SK-N-SH treated with all-trans-retinoic acid at 6 μM for 48 hours (cell line): ENCODE data around the gene DAB1.

Experiments
- ATAC-seq: fragments of 200-7000 bp; cut with Tn5 transposase; 3 replicates; pipeline ENCODE4 v1.9.1; 2020; ENCODE audit warnings: mild to moderate bottlenecking, moderate library complexity
- CSDC2 ChIP-seq: fragments of 250-450 bp; sonication (Bioruptor Pico); IDR thresholded peaks from 2 replicates; pipeline ENCODE4 v1.5.0; 2020; ENCODE audit warnings: mild to moderate bottlenecking, moderate library complexity
- ESRRG ChIP-seq: fragments of 250-450 bp; sonication (Bioruptor Pico); IDR thresholded peaks from 2 replicates; pipeline ENCODE4 v1.6.1; 2021; ENCODE audit warnings: mild to moderate bottlenecking
- ISL1 ChIP-seq: fragments of 250-450 bp; sonication (Bioruptor Pico); IDR thresholded peaks from 2 replicates; pipeline ENCODE4 v2.1.2; 2022; ENCODE audit warnings: mild to moderate bottlenecking, moderate library complexity
- OSR1 ChIP-seq: fragments of 250-450 bp; sonication (Bioruptor Pico); IDR thresholded peaks from 2 replicates; pipeline ENCODE4 v1.8.0; 2022; ENCODE audit warnings: moderate library complexity, mild to moderate bottlenecking, inconsistent platforms
- PPARA ChIP-seq: fragments of 250-450 bp; sonication (Bioruptor Pico); IDR thresholded peaks from 2 replicates; pipeline ENCODE4 v1.5.0; 2020; ENCODE audit warnings: mild to moderate bottlenecking, borderline replicate concordance
- SNAI2 ChIP-seq: fragments of 250-450 bp; sonication (Bioruptor Pico); IDR thresholded peaks from 2 replicates; pipeline ENCODE4 v1.5.0; 2020; ENCODE audit warnings: mild to moderate bottlenecking, moderate library complexity
- TCF4 ChIP-seq: fragments of 250-450 bp; sonication (Bioruptor Pico); IDR thresholded peaks from 2 replicates; pipeline ENCODE4 v1.8.0; 2021; ENCODE audit warnings: mild to moderate bottlenecking, moderate library complexity, borderline replicate concordance
- ZC3H10 ChIP-seq: fragments of 250-450 bp; sonication (Bioruptor Pico); IDR thresholded peaks from 2 replicates; pipeline ENCODE4 v1.5.1; 2021; ENCODE audit warnings: mild to moderate bottlenecking, moderate library complexity
- ZFP3 ChIP-seq: fragments of 250-450 bp; sonication (Bioruptor Pico); IDR thresholded peaks from 2 replicates; pipeline ENCODE4 v1.5.0; 2020; ENCODE audit warnings: mild to moderate bottlenecking, moderate library complexity
- ZNF565 ChIP-seq: fragments of 450-650 bp; formaldehyde crosslinking; conservative IDR thresholded peaks from 2 replicates; pipeline ENCODE4 v1.5.0; 2020; ENCODE audit warnings: low read depth, mild to moderate bottlenecking, moderate library complexity
- ZNF70 ChIP-seq: fragments of 450-650 bp; formaldehyde crosslinking; IDR thresholded peaks from 2 replicates; pipeline ENCODE4 v1.5.0; 2020; ENCODE audit warnings: mild to moderate bottlenecking, moderate library complexity
- ZNF8 ChIP-seq: fragments of 450-650 bp; formaldehyde crosslinking; IDR thresholded peaks from 2 replicates; pipeline ENCODE4 v1.5.0; 2020; ENCODE audit warnings: mild to moderate bottlenecking, moderate library complexity
- TF ChIP-seq, protein P1 (sequence below): fragments of 250-450 bp; sonication (Bioruptor Pico); IDR thresholded peaks from 2 replicates; pipeline ENCODE4 v1.5.1; 2021; ENCODE audit warnings: mild to moderate bottlenecking, moderate library complexity
- TF ChIP-seq, protein P2 (sequence below): fragments of 250-450 bp; sonication (Bioruptor Pico); IDR thresholded peaks from 2 replicates; pipeline ENCODE4 v1.5.1; 2020; ENCODE audit warnings: low read depth, mild to moderate bottlenecking, moderate library complexity
- TF ChIP-seq, protein P3 (sequence below): fragments of 250-450 bp; sonication (Bioruptor Pico); IDR thresholded peaks from 2 replicates; pipeline ENCODE4 v1.5.0; 2020; ENCODE audit warnings: mild to moderate bottlenecking, moderate library complexity
- TF ChIP-seq, protein P4 (sequence below): fragments of 250-450 bp; sonication (Bioruptor Pico); IDR thresholded peaks from 2 replicates; pipeline ENCODE4 v1.8.0; 2021; ENCODE audit warnings: low read depth, mild to moderate bottlenecking, moderate library complexity, borderline replicate concordance
- TF ChIP-seq, protein P5 (sequence below): fragments of 250-450 bp; sonication (Bioruptor Pico); IDR thresholded peaks from 2 replicates; pipeline ENCODE4 v1.8.0; 2020; ENCODE audit warnings: mild to moderate bottlenecking, moderate library complexity, borderline replicate concordance

The DAB1 gene

DNA sequence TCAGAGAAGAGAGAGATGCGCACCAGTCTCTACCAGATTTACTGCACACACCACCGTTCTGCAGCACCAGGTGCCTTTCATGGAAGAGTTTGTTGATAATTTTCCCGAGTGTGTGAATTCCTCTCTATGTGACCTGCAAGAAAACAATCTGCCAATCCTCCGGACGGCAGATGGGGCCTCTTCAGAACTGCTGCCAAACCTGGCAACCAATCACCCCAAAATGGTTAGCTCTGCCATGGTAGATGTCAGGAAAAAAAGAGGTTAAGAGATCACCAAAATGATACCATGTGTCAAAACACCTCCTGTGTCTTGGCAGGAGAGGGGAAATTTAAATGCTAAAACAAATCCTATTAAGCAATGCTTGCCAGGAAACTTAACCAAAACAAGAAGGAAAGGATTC is 96.5 kb downstream of the DAB1 start (continued):
- TF ChIP-seq, protein P1, sequence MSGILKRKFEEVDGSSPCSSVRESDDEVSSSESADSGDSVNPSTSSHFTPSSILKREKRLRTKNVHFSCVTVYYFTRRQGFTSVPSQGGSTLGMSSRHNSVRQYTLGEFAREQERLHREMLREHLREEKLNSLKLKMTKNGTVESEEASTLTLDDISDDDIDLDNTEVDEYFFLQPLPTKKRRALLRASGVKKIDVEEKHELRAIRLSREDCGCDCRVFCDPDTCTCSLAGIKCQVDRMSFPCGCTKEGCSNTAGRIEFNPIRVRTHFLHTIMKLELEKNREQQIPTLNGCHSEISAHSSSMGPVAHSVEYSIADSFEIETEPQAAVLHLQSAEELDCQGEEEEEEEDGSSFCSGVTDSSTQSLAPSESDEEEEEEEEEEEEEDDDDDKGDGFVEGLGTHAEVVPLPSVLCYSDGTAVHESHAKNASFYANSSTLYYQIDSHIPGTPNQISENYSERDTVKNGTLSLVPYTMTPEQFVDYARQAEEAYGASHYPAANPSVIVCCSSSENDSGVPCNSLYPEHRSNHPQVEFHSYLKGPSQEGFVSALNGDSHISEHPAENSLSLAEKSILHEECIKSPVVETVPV (CRISPR knock-in tag), result no peak

DNA sequence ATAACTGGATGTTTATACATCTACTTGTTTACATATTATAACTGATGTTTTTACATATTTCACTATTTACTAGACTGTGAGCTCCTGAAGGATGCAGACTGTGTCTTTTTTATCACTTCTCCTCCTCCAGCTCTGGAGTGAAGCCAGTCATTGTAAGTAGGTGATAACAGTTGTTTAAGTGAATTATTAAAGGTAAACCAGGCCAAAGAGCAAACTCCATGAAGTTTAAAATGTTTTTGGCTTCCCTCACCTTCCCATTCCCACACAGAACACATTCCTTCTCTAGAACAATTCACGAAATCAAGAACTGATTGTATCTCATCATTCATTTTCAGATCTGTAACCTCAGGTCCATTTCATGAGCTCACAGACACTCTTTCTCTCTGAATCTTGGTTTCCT is 98.3 kb downstream of the DAB1 start:
- TF ChIP-seq ZNF8 (CRISPR knock-in tag) (no peak), OSR1 (no peak), ZFP3 (CRISPR knock-in tag) (no peak), TCF4 (CRISPR knock-in tag) (no peak), CSDC2 (CRISPR knock-in tag) (no peak), PPARA (CRISPR knock-in tag) (no peak), ZNF70 (CRISPR knock-in tag) (no peak), SNAI2 (CRISPR knock-in tag) (no peak), ESRRG (CRISPR knock-in tag) (no peak)
- TF ChIP-seq, protein P2, sequence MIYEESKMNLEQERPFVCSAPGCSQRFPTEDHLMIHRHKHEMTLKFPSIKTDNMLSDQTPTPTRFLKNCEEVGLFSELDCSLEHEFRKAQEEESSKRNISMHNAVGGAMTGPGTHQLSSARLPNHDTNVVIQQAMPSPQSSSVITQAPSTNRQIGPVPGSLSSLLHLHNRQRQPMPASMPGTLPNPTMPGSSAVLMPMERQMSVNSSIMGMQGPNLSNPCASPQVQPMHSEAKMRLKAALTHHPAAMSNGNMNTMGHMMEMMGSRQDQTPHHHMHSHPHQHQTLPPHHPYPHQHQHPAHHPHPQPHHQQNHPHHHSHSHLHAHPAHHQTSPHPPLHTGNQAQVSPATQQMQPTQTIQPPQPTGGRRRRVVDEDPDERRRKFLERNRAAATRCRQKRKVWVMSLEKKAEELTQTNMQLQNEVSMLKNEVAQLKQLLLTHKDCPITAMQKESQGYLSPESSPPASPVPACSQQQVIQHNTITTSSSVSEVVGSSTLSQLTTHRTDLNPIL, result no peak
- TF ChIP-seq, protein P3, sequence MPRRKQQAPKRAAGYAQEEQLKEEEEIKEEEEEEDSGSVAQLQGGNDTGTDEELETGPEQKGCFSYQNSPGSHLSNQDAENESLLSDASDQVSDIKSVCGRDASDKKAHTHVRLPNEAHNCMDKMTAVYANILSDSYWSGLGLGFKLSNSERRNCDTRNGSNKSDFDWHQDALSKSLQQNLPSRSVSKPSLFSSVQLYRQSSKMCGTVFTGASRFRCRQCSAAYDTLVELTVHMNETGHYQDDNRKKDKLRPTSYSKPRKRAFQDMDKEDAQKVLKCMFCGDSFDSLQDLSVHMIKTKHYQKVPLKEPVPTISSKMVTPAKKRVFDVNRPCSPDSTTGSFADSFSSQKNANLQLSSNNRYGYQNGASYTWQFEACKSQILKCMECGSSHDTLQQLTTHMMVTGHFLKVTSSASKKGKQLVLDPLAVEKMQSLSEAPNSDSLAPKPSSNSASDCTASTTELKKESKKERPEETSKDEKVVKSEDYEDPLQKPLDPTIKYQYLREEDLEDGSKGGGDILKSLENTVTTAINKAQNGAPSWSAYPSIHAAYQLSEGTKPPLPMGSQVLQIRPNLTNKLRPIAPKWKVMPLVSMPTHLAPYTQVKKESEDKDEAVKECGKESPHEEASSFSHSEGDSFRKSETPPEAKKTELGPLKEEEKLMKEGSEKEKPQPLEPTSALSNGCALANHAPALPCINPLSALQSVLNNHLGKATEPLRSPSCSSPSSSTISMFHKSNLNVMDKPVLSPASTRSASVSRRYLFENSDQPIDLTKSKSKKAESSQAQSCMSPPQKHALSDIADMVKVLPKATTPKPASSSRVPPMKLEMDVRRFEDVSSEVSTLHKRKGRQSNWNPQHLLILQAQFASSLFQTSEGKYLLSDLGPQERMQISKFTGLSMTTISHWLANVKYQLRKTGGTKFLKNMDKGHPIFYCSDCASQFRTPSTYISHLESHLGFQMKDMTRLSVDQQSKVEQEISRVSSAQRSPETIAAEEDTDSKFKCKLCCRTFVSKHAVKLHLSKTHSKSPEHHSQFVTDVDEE (CRISPR knock-in tag), result no peak
- TF ChIP-seq, protein P4, sequence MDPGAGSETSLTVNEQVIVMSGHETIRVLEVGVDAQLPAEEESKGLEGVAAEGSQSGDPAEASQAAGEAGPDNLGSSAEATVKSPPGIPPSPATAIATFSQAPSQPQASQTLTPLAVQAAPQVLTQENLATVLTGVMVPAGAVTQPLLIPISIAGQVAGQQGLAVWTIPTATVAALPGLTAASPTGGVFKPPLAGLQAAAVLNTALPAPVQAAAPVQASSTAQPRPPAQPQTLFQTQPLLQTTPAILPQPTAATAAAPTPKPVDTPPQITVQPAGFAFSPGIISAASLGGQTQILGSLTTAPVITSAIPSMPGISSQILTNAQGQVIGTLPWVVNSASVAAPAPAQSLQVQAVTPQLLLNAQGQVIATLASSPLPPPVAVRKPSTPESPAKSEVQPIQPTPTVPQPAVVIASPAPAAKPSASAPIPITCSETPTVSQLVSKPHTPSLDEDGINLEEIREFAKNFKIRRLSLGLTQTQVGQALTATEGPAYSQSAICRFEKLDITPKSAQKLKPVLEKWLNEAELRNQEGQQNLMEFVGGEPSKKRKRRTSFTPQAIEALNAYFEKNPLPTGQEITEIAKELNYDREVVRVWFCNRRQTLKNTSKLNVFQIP (CRISPR knock-in tag), result no peak
- TF ChIP-seq, protein P1 (CRISPR knock-in tag), result no peak
- TF ChIP-seq, protein P5, sequence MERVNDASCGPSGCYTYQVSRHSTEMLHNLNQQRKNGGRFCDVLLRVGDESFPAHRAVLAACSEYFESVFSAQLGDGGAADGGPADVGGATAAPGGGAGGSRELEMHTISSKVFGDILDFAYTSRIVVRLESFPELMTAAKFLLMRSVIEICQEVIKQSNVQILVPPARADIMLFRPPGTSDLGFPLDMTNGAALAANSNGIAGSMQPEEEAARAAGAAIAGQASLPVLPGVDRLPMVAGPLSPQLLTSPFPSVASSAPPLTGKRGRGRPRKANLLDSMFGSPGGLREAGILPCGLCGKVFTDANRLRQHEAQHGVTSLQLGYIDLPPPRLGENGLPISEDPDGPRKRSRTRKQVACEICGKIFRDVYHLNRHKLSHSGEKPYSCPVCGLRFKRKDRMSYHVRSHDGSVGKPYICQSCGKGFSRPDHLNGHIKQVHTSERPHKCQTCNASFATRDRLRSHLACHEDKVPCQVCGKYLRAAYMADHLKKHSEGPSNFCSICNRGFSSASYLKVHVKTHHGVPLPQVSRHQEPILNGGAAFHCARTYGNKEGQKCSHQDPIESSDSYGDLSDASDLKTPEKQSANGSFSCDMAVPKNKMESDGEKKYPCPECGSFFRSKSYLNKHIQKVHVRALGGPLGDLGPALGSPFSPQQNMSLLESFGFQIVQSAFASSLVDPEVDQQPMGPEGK, result no peak
- ATAC-seq, result no peak

DNA sequence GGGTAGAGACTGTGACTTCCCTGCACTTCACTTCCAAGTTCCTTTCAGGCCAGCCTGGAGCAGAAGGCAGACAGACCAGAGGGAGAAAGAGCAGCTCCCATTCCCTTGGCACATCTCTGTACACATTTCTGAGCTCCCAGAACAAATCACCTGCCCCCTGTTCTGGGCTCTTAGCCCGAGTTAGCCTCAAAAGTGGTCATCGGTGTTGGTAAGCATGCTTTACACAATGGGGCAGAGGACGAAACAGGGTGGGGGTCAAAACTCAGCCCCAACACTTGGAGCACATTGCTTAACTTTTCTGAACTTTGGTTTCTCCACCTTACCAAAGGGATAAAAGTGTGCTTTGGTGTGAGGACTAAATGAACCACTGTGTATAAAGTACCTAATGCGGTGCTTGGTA is 98.7 kb downstream of the DAB1 start:
- TF ChIP-seq, protein P1 (CRISPR knock-in tag), result no peak
- TF ChIP-seq ZNF8 (CRISPR knock-in tag), result no peak
- TF ChIP-seq, protein P2, result no peak
- no peak for TF ChIP-seq ISL1 (CRISPR knock-in tag)
- TF ChIP-seq CSDC2 (CRISPR knock-in tag), result no peak
- TF ChIP-seq SNAI2 (CRISPR knock-in tag), result no peak
- no peak for TF ChIP-seq ZC3H10 (CRISPR knock-in tag)
- no peak for TF ChIP-seq ZNF565 (CRISPR knock-in tag)
- TF ChIP-seq, protein P4 (CRISPR knock-in tag), result no peak
- no peak for TF ChIP-seq OSR1
- ATAC-seq, result no peak
